Dermis microvascular lymphatic vessel endothelial cell (primary cell): ENCODE measurements around the gene BARD1. TPM values are rescaled to one million over a fixed set of nuclear protein-coding genes. Genes with fewer than 3 reads are reported as not detected.
"Not testable (repeated sequence)": the region's sequence is repeated elsewhere in the genome, so short reads cannot be mapped to it uniquely, and the experiment has no call there.

ENCODE experiments used
- DNase-seq, 2 donors: peaks; one replicate each; pipeline versions ENCODE4 v3.0.0 to v3.0.0-alpha.2; 2010; ENCODE audit warnings: low read depth in 2 of 2
- total RNA-seq: library from RNA; depleted of rRNA; stranded (reverse); fragments of >200 nt; gene quantifications from 2 replicates; pipeline ENCODE4 v1.2.1, GENCODE V29; 2014

BARD1 gene
- 9.1 and 14.1 TPM in 2 replicates for total RNA-seq

DNA sequence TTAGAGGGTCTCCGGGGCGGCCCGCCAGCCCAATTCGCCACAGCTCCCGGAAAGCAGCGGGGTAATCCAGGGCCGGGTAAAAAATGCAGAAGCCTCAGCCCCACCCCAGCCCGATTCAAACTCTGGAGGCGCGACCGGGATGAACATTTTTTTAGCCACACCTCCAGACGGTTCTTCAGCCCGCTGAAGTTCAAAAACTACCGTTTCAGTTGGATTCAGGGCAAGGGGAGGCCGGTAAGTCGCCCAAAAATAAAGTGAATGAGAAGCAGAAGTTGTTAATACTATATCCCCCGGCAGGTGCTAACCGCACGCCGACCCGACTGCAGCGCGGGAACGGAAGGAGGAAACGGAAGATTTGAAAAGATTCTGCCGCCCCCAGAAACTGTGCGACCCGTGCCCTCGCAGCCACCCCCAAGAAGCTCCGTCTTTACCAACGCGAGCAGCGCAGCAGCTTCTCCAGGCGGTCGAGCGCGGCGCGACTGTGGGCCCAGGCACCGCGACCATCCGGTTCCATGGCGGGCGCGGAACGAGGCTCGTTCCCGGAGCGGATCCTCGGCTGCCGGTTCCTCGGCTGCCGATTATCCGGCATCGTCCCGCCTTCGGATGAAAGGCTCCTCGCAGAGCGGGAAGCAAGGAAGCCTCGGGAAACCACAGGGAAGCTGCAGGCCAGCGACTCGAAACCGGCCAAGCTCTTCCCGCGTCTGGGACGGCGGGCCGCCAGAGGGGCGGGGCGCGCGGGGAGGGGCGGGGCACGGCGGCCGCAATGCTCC is at the start of gene BARD1:
TSS of gene BARD1 (minus strand) at position 703 of the 770 bp plus-strand sequence. CDS start at position 589, 114 bp downstream.
- DNase-seq: peak in 1 of 2 donors; percentile 42

DNA sequence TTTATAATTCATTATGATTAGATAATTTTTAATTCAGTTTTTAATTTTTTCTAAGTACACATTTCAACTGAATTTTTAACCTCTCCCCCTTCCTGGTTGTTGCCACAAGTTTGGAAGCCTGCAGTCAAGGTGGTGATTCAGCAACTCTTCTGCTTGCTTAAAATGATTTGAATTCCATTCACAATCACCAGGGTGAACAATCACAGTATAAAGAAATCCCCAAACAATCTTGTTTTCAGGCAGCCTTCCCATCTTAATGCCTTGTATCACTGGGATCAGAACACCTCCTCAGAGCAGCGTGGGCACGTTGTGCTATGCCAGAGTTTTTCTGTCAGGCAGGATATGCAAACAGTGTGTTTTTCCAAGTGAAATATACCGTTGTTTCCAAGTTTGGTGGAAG is 46.7 kb upstream of the BARD1 start:
- DNase-seq: no peak

DNA sequence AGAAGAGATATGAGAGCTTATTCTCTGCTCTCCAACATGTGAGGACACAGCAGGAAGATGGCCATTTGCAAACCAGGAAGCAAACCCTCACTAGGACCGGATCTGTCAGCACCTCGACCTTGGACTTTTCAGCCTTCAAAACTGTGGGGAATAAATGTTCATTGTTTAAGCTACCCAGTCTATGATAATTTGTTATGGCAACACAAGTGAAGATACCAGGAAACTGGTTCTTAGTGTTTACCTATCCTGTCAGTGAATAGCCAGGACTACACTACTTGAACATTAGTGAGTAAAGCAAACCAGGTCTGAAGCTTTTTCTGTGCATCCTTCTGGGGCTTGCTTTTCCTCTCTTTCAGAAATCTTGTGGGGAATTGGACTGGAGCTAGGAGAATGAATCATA is 44.4 kb upstream of the BARD1 start:
- no peak for DNase-seq

DNA sequence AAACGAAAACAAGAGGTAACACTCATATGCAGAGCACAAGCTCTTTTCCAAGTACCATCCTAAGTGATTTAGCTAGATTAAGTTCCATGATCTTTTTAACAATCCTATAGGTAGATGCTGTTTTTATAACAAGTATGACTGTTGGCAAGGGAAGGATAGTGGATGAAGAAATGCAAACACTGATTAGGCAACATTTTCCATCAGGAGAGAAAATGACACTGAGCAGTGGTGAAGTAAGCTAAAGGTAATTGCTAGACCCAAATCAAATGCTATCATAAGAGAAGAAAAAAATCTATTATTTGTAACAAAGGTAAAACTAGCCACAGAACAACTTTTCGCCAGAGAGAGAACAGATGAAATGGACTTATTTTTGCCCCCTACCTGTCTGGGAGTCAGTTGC is 34.3 kb upstream of the BARD1 start:
- no peak for DNase-seq

DNA sequence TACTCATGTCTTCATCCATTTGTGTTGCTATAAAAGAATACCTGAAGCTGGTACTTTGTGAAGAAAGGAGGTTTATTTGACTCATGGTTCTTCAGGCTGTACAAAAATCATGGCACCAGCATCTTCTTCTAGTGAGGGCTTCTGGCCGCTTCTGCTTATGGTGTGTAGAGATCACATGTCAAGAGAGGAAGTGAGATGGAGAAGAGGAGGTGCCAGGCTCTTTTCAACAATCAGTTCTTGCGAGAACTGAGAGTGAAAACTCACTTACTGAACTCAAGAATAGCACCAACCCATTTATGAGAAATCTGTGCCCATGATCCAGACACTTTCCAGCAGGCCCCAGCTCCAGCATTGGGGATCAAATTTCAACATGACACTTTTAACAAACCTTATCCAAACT is 30.0 kb upstream of the BARD1 start:
- DNase-seq: no peak

DNA sequence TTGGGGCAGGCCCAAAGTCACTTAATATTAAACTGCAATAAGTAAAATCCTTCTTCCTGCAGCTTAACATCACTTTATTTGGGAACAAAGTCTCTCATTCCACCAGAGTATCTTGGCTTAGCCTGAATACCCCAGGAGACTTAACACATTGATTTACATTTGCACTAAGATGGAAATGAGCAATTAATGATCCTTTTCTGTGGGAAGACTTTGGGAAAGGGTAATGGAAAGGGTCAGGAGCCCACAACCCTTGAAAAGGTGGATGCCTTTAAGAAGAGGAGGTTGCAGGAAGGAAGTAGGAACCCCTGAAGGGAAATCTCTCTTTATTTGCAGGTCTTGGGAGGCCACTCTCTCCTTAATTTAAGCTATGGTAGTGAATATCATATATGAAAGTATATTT is 28.0 kb upstream of the BARD1 start:
- no peak for DNase-seq

DNA sequence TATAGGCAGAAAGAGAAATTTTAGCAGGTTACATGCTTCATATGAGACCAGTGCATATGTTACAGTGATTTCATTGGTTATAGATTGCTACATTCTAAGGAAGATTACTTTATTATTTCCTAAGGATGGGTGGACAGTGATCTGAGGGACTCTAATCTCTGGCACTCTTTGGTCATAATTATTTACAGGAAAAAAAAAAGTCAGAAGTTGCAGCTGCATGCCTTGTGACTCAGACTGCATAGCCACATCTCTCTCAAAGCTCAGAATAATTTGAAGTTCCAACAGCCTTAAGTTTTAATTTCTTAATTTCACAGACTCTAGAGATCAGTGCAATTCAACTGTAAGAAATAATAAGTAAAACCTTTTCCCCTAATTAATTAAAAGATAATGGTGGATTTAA is 27.1 kb upstream of the BARD1 start:
- no peak for DNase-seq

DNA sequence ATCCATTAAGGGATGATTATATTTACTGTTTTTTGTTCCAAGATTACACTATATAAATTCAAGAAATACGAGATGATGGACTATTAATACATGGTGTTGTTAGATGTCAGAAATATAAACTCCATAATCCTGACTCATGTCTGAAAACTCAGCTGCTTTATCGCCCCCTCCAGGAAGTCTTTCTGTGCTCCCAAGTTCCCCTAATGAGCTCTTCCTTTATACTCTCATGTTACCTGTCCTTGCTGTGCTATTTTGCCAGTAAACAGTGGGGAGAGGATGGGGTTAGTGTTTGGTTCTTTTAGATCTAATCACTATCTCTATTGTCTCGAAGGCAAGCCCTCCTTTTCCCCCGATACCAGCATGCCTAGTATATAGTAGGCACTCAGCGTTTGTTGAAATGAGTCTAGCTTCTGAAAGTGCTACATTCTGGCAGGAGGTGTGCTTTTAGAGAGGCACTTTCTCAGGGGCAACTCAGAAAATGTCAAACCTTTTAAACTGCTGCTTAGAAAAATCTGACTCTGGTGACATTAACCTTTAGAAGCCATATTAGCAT is 21.4 kb upstream of the BARD1 start:
- peak; percentile 26 to 50 for DNase-seq

DNA sequence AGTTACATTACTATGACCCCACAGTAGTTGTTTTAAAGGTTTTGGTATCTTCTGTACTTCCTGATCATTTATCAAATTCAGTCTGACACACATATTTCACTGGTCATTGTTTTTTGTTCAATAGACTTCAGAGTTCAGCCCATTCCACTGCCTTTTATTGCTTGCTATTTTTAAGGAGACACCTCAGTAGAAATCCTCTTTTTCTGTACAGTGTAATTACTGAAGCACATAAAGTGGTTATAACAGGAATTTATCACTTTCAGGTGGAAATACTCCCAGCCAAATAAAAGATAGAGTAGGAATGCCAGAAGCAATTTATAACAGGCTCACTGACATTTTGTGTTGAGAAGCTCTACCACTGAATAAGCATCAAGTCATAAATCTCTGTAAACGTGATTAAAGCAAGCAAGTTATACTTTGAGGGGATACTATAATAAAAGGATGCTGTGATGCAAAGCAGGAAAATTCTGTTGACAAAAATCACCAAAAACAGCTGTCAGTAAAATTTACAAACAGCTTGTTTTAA is 6.6 kb upstream of the BARD1 start:
- no peak for DNase-seq

DNA sequence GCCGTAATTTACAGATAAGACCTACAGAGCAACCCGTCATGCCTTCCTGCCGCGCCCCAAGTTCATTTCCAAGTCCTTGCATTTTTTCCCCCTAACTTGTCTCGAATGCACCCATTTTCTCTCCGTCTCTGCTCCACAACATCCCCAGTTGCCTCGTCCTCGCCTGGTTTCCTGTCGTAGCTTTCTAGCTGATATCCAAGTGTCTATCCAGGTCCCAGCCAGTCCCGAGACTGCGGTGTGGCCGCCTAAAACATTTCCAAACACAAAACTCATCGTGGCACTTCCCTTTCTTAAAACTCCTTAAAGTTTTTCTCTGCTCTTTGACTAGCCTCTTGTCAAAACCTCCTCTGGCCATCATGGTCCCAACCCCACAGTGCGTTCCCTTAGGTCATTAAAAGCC is 1.2 kb upstream of the BARD1 start:
- no peak for DNase-seq

DNA sequence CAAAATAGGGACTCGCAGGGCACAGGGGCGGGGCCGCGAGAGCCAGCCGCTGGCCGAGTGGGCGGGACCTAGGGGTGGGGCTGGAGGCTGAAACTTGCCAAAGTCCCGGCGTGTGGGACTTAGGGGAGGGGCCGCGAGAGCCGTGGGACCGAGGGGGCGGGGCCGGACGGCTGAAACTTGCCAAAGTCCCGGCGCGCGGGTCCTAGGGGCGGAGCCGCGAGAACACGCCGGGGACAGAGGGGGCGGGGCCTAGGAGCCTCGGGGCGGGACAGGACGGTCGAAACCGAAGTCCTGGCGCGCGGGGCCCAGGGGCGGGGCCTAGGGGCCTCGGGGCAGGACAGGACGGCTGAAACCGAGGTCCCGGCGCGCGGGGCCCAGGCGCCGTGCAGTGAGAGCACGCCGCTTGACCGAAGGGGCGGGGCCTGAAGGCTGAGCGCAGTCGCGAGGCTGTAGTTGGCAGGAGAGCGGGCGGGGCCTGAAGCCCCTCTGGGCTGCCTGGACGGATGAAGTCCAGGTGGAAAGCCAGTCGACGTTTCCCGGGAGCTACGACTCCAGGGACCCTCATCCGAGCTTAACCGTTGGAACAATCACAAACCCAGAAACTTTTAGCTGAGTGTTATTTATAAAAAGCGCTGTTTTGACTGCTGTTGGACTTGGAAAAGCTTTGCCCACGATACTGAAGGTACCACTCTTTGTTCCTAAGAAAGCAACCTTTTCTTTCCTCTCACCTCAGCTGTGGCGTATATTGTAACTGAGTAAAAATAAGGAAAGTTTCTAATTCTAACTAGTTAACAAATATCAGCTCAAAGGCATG is 475 bp upstream of the BARD1 start:
- DNase-seq: peak; percentile 93 to 98

DNA sequence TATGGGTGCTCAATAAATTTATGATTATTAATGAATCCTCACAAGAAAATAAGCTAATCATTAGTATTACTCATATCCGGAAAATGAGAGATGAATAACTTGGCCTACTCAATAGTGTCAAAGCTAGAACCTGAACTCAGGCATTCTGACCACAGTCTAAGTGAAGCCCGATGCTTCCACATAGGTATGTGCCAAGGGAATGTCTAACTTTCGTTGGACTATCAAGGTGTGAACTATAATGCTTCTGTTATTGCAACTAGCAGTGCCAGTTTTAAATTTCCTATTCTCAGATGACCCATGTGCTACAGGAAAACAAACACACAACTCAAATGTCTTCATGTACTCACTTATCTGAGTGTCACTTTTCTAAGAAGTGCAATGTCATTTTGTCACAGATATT is 1.8 kb downstream of the BARD1 start:
- DNase-seq: peak in 1 of 2 donors; percentile 3

DNA sequence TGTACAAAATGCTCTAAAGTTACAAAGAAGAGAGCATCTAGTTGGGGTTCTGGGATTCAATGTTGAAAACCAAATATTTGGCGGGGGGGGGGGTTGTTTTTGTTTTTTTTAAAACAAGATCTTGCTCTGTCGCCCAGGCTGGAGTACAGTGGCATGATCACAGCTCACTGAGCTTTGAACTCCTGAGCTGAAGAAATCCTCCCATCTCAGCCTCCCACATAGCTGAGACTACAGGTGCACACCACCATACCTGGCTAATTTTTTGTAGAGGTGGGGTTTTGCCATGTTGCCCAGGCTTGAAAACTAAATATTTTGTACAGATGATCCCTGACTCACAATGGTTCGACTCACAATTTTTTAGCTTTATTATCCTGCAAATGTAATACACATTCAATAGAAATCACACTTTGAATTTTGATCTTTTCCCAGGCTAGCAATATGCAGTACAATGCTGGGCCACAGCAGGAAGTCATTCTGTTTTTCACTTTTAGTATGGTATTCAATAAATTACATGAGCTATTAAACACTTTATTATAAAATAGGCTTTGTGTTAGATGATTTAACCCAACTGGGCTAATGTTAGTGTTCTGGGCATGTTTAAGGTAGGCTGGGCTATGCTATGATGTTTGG is 7.6 kb downstream of the BARD1 start:
- no peak for DNase-seq

DNA sequence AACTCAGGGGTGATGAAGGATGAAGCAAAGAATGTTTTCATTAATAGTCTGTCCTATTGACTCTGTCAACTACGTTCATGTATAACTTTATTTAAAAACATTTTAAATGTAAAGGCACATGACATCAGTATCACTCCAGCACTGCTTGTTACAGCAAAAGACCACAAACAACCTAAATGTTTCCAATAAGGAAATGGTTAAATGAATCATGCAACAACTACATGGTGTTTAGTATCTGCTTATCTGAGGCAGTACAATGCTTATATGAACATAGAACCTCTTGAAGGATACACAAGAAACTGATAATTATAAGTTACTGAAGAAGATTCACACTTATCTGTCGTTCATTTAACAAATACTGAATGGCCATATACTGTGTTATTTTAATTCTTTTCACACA is 8.4 kb downstream of the BARD1 start:
- no peak for DNase-seq

DNA sequence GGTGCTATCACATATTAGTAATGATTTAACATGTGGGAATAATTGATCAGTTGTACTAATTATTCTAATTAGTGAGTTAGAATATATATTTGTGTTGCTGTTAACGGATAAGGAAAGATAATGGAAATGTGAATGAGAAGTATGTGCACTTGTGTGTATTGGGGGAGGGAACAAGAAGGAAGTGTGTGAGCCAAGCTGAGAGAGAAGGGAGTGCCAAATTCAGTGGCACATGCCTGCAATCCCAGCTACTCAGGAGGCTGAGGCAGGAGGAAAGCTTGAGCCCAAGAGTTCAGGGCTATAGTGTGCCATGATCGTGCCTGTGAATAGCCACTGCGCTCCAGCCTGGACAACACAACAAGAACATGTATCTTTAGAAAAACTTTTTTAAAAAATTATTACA is 9.3 kb downstream of the BARD1 start:
- DNase-seq: no peak

DNA sequence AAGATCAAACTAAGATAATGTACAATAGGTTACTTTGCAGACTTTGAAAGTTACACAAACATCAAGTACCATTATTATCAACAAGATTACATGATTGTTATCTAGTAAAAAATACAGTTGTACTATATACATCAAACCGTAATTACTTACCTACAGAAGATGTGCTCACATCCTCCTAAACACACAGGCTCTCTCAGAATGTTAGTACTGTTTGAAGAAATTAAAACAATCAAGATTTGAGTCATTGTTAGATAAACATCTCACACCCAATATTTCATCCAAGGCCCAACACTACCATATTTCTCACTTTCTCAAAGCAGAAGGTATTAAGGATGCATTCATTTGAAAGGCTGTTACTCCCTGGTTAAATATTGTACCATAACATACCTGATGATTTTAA is 12.6 kb downstream of the BARD1 start:
- DNase-seq: no peak

DNA sequence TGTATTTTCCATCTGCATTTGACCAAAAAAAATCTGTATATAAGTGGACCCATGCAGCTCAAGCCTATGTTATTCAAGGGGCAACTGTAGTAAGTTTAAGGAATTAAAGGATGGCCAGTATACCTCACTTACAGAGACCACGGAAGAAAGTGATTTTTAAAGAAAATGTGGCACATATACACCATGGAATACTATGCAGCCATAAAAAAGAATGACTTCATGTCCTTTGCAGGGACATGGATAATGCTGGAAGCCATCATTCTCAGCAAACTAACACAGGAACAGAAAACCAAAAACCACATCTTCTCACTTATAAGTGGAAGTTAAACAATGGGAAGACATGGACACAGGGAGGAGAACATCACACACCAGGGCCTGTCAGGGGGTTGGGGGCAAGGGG is 26.3 kb downstream of the BARD1 start:
- DNase-seq: not testable (repeated sequence)

DNA sequence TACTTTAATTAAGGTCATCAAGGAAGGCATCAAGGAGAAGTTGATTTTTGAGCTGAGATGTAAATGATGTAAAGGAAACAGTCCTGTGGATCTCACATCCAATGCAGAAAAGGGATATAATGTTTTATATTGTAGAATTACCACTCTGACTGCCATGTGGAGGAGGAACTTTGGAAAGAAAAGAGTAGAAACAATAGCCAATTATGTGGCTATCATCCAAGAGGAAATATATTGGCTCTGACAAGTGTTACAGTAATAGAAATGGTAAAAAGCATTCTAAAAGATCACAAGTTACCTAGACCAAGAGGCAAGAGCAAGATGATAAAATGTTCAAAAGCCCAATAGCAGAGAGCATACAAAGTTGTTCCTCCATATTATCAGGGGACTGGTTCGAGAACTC is 26.8 kb downstream of the BARD1 start:
- DNase-seq: peak; percentile 47 to 52

DNA sequence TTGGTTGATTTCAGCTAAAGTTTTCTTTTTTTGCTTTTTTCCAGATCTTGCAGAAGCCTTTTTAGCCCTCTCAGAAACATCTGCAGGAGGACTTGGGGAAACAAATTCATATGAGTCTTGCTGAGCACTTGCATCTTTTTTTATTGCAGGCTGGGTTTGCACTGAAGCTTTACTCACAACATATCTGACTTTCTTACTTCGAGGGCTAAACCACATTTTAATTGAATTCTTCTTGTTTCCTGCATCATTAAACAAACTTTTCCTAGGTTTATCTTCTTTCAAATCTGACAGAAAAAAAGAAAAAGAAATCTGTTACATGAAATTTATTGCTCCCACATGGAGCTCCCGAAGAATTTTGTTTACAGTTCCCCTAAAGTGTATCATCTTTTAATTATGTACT is 28.3 kb downstream of the BARD1 start:
- no peak for DNase-seq

DNA sequence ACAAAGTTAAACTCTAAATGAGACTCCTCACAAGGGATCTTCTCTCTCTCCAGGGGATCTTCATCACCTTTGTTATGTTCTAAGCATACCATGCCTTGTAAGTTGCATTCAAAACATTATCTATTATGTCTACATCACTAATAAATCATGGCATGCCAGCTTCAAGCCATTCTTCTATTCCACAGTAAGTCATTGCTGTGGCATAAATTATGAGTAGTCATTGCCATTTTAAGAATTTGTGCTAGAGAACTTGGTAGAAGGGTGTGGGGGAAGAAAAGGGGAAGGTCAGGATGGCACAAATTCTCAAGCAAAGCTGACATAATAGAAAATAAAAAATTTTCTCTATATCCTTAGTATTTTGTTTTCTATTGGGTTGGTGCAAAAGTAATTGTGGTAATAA is 33.5 kb downstream of the BARD1 start:
- DNase-seq: no peak

DNA sequence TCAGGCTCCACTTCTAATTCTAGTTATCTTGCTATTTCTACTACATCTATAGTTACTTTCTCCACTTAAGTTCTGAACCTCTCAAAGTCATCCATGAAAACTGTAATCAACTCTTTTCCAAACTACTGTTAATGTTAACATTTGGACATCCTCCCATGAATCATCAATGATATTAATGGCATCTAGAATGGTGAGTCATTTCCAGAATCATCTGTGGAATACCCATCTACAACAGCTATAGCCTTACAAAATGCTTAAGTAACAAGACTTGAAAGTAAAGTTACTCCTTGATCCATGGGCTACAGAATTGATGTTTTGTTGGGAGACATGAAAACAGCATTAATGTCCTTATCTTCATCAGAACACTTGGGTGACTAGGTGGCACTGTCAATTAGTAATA is 35.4 kb downstream of the BARD1 start:
- peak in 1 of 2 donors; percentile 23 for DNase-seq

DNA sequence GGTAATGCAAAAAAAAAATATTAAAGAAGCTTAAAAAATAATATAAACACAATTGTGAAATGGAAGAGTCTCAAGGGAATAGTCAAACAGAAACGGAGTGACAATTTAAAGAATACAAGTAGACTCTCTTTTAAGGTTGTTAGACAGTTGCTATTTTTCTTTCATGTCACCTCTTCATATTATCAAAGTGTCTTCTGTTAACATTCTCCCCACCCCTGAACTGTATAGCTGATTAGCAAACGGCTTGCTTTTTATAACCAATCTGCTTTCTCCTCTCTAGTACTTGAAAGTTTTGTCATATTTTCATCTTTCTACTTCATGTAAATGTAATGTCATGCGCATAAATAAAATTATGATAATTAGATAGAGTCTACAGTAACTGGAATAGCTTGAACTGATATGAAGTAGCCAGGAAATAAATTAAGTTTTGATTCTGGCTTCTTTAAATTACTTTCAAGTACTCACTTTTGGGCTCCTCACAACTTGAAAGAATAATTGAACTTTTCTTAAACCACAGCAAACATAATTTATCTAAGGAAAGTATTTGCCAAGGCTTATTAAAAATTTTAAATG is 37.0 kb downstream of the BARD1 start:
- DNase-seq: no peak
